WTC11 (cell line): Measurements from ENCODE around the gene GNRH2. TPM values are rescaled to one million over a fixed set of nuclear protein-coding genes. Genes with fewer than 3 reads are reported as not detected.
"Not testable (repeated sequence)": the region's sequence is repeated elsewhere in the genome, so short reads cannot be mapped to it uniquely, and the experiment has no call there.

ENCODE experiments used
- ATAC-seq: fragments of 200-7000 bp; cut with Tn5 transposase; 2 replicates; pipeline ENCODE4 v1.10.0; 2021; ENCODE audit warnings: mild to moderate bottlenecking, moderate library complexity
- CTCF ChIA-PET: fragments of 300-600 bp; sonication (Branson Sonifier 250); formaldehyde crosslinking; loops from one replicate; lab custom pipeline; 2021; ENCODE audit warnings: antibody characterized with exemption; lab: Charles Lee
- POLR2A ChIA-PET: fragments of 350-600 bp; sonication (Branson Sonifier 250); formaldehyde crosslinking; loops from one replicate; lab custom pipeline; 2021; ENCODE audit warnings: antibody characterized with exemption; lab: Charles Lee
- DNase-seq: peaks from one replicate; pipeline ENCODE4 v3.0.0; 2021; ENCODE audit warnings: low spot score
- H3K27ac Mint-ChIP-seq: 2 replicates; pipeline ENCODE4 v1.8.0; 2021; ENCODE audit warnings: mixed read lengths
- H3K27me3 Mint-ChIP-seq: 2 replicates; pipeline ENCODE4 v1.8.0; 2021; ENCODE audit warnings: low read depth, mild to moderate bottlenecking, moderate library complexity, mixed read lengths
- H3K36me3 Mint-ChIP-seq: 2 replicates; pipeline ENCODE4 v1.8.0; 2021; ENCODE audit warnings: mixed read lengths
- H3K4me1 Mint-ChIP-seq: 2 replicates; pipeline ENCODE4 v1.8.0; 2022; ENCODE audit warnings: mixed read lengths
- H3K4me3 Mint-ChIP-seq: 2 replicates; pipeline ENCODE4 v1.8.0; 2021; ENCODE audit warnings: mild to moderate bottlenecking, moderate library complexity, mixed read lengths
- H3K9me3 Mint-ChIP-seq: 2 replicates; pipeline ENCODE4 v1.8.0; 2021; ENCODE audit warnings: mixed read lengths
- ARID4B ChIP-seq: sonication (generic); formaldehyde crosslinking; IDR thresholded peaks from 2 replicates; pipeline ENCODE4 v1.8.0; 2023; ENCODE audit warnings: missing genetic modification reagents, mild to moderate bottlenecking, borderline replicate concordance
- EMX1 ChIP-seq: fragments of 250-450 bp; sonication (Bioruptor Pico); IDR thresholded peaks from 2 replicates; pipeline ENCODE4 v1.8.0; 2021; ENCODE audit warnings: mild to moderate bottlenecking
- GABPB1 ChIP-seq: sonication (generic); formaldehyde crosslinking; IDR thresholded peaks from 2 replicates; pipeline ENCODE4 v1.8.1; 2023; ENCODE audit warnings: mild to moderate bottlenecking, missing genetic modification reagents
- IRF2 ChIP-seq: sonication (generic); formaldehyde crosslinking; IDR thresholded peaks from 2 replicates; pipeline ENCODE4 v1.8.0; 2022; ENCODE audit warnings: low read depth, missing genetic modification reagents, borderline replicate concordance
- JAZF1 ChIP-seq: fragments of 250-450 bp; sonication (Bioruptor Pico); IDR thresholded peaks from 2 replicates; pipeline ENCODE4 v1.9.0; 2021; ENCODE audit warnings: moderate library complexity, mild to moderate bottlenecking, inconsistent platforms
- NFE2L1 ChIP-seq: sonication (generic); formaldehyde crosslinking; IDR thresholded peaks from 2 replicates; pipeline ENCODE4 v1.8.1; 2023; ENCODE audit warnings: missing genetic modification reagents
- PRDM15 ChIP-seq: sonication (generic); formaldehyde crosslinking; IDR thresholded peaks from 2 replicates; pipeline ENCODE4 v1.8.0; 2022; ENCODE audit warnings: missing genetic modification reagents
- SMAD3 ChIP-seq: sonication (generic); formaldehyde crosslinking; IDR thresholded peaks from 2 replicates; pipeline ENCODE4 v1.8.0; 2022; ENCODE audit warnings: missing genetic modification reagents, mild to moderate bottlenecking, borderline replicate concordance
- SP1 ChIP-seq: sonication (generic); formaldehyde crosslinking; conservative IDR thresholded peaks from 2 replicates; pipeline ENCODE4 v1.8.1; 2022; ENCODE audit warnings: missing genetic modification reagents
- TCF7 ChIP-seq: sonication (generic); formaldehyde crosslinking; IDR thresholded peaks from 2 replicates; pipeline ENCODE4 v1.8.0; 2022; ENCODE audit warnings: mild to moderate bottlenecking, low read depth, missing genetic modification reagents, moderate library complexity
- ZNF263 ChIP-seq: sonication (generic); formaldehyde crosslinking; IDR thresholded peaks from 2 replicates; pipeline ENCODE4 v1.8.1; 2022; ENCODE audit warnings: low read depth, mild to moderate bottlenecking, moderate library complexity, missing genetic modification reagents
- total RNA-seq: library from RNA; stranded (reverse); gene quantifications from 3 replicates; pipeline ENCODE4 v1.2.3, GENCODE V29; 2021
- TF ChIP-seq, protein P1 (sequence below): sonication (generic); formaldehyde crosslinking; IDR thresholded peaks from 2 replicates; pipeline ENCODE4 v1.8.0; 2023; ENCODE audit warnings: missing genetic modification reagents
- TF ChIP-seq, protein P2 (sequence below): sonication (generic); formaldehyde crosslinking; IDR thresholded peaks from 2 replicates; pipeline ENCODE4 v1.8.1; 2023; ENCODE audit warnings: mild to moderate bottlenecking, missing genetic modification reagents, moderate library complexity
- TF ChIP-seq, protein P3 (sequence below): sonication (generic); formaldehyde crosslinking; IDR thresholded peaks from 2 replicates; pipeline ENCODE4 v1.8.1; 2022; ENCODE audit warnings: mild to moderate bottlenecking, moderate library complexity, missing genetic modification reagents
- TF ChIP-seq, protein P4 (sequence below): fragments of 250-450 bp; sonication (Bioruptor Pico); IDR thresholded peaks from 2 replicates; pipeline ENCODE4 v1.9.0; 2021; ENCODE audit warnings: mild to moderate bottlenecking
- TF ChIP-seq, protein P5 (sequence below): sonication (generic); formaldehyde crosslinking; IDR thresholded peaks from 2 replicates; pipeline ENCODE4 v1.8.0; 2023; ENCODE audit warnings: mild to moderate bottlenecking, missing genetic modification reagents

The GNRH2 gene
- total RNA-seq, 1 experiment from 2014 or later, result 1.1 TPM

DNA sequence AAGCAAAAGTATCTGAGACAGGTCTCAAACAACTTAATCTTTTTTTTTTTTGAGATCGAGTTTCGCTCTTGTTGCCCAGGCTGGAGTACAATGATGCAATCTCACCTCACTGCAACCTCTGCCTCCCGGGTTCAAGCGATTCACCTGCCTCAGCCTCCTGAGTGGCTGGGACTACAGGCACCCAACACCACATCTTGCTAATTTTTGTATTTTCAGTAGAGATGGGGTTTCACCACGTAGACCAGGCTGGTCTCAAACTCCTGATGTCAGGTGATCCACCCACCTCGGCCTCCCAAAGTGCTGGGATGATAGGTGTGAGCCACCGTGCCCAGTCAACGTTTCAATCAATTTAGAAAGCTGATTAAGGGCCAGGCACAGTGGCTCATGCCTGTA is 29.8 kb downstream of the GNRH2 start:
- peak; percentile 87 for TF ChIP-seq GABPB1
- TF ChIP-seq, all 79 proteins: peak for 1; not testable (repeated sequence) for 78
- ChIA-PET CTCF (interaction anchor here (0.8 to 2.8 kb wide), 3 partner anchors 20 to 118 kb away, joined by 3 to 16 read pairs (median 3); no protein-coding TSS in a partner anchor), POLR2A (interaction anchor here (0.8 to 0.9 kb wide), 2 partner anchors 9 to 19 kb away, joined by 4 to 6 read pairs; no protein-coding TSS in a partner anchor)
- not testable (repeated sequence) for ATAC-seq, H3K36me3 Mint-ChIP-seq, DNase-seq, H3K4me3 Mint-ChIP-seq, H3K4me1 Mint-ChIP-seq, H3K27ac Mint-ChIP-seq
- Mint-ChIP-seq H3K27me3 (peaks cover 57% of the 10 kb centered on the region), H3K9me3 (peaks cover 19% of the 10 kb centered on the region)

GRCh38 chr20:3074812-3075211 is 31.4 kb downstream of the GNRH2 start:
- H3K4me1 Mint-ChIP-seq, result peaks cover 6% of the 10 kb centered on the region
- H3K27ac Mint-ChIP-seq, result no peak overlapping the region
- ATAC-seq, result no peak
- peaks cover 9% of the 10 kb centered on the region for H3K36me3 Mint-ChIP-seq
- ChIA-PET CTCF (interaction anchor here (1.5 kb wide), 1 partner anchor 21 kb away, joined by 6 read pairs; no protein-coding TSS in a partner anchor), POLR2A (no interaction called here)
- peaks cover 19% of the 10 kb centered on the region for H3K9me3 Mint-ChIP-seq
- TF ChIP-seq, protein P1, sequence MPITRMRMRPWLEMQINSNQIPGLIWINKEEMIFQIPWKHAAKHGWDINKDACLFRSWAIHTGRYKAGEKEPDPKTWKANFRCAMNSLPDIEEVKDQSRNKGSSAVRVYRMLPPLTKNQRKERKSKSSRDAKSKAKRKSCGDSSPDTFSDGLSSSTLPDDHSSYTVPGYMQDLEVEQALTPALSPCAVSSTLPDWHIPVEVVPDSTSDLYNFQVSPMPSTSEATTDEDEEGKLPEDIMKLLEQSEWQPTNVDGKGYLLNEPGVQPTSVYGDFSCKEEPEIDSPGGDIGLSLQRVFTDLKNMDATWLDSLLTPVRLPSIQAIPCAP (CRISPR knock-in tag), result no peak
- TF ChIP-seq, protein P2, sequence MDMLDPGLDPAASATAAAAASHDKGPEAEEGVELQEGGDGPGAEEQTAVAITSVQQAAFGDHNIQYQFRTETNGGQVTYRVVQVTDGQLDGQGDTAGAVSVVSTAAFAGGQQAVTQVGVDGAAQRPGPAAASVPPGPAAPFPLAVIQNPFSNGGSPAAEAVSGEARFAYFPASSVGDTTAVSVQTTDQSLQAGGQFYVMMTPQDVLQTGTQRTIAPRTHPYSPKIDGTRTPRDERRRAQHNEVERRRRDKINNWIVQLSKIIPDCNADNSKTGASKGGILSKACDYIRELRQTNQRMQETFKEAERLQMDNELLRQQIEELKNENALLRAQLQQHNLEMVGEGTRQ (CRISPR knock-in tag), result no peak
- TF ChIP-seq ZNF263 (CRISPR knock-in tag), result no peak
- no peak for TF ChIP-seq TCF7 (CRISPR knock-in tag)
- no peak for TF ChIP-seq SMAD3 (CRISPR knock-in tag)
- no peak for TF ChIP-seq NFE2L1
- no peak for TF ChIP-seq IRF2 (CRISPR knock-in tag)
- no peak for TF ChIP-seq EMX1
- TF ChIP-seq, protein P3, sequence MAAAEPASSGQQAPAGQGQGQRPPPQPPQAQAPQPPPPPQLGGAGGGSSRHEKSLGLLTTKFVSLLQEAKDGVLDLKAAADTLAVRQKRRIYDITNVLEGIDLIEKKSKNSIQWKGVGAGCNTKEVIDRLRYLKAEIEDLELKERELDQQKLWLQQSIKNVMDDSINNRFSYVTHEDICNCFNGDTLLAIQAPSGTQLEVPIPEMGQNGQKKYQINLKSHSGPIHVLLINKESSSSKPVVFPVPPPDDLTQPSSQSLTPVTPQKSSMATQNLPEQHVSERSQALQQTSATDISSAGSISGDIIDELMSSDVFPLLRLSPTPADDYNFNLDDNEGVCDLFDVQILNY (CRISPR knock-in tag), result no peak
- no peak for TF ChIP-seq JAZF1 (CRISPR knock-in tag)
- TF ChIP-seq SP1 (CRISPR knock-in tag), result no peak
- TF ChIP-seq, protein P4, sequence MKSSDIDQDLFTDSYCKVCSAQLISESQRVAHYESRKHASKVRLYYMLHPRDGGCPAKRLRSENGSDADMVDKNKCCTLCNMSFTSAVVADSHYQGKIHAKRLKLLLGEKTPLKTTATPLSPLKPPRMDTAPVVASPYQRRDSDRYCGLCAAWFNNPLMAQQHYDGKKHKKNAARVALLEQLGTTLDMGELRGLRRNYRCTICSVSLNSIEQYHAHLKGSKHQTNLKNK (CRISPR knock-in tag), result no peak
- no peak for TF ChIP-seq ARID4B (CRISPR knock-in tag)
- TF ChIP-seq PRDM15 (CRISPR knock-in tag), result no peak
- TF ChIP-seq, protein P5, sequence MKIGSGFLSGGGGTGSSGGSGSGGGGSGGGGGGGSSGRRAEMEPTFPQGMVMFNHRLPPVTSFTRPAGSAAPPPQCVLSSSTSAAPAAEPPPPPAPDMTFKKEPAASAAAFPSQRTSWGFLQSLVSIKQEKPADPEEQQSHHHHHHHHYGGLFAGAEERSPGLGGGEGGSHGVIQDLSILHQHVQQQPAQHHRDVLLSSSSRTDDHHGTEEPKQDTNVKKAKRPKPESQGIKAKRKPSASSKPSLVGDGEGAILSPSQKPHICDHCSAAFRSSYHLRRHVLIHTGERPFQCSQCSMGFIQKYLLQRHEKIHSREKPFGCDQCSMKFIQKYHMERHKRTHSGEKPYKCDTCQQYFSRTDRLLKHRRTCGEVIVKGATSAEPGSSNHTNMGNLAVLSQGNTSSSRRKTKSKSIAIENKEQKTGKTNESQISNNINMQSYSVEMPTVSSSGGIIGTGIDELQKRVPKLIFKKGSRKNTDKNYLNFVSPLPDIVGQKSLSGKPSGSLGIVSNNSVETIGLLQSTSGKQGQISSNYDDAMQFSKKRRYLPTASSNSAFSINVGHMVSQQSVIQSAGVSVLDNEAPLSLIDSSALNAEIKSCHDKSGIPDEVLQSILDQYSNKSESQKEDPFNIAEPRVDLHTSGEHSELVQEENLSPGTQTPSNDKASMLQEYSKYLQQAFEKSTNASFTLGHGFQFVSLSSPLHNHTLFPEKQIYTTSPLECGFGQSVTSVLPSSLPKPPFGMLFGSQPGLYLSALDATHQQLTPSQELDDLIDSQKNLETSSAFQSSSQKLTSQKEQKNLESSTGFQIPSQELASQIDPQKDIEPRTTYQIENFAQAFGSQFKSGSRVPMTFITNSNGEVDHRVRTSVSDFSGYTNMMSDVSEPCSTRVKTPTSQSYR (CRISPR knock-in tag), result no peak
- no peak for DNase-seq
- no peak overlapping the region for H3K4me3 Mint-ChIP-seq
- H3K27me3 Mint-ChIP-seq, result peaks cover 69% of the 10 kb centered on the region

DNA sequence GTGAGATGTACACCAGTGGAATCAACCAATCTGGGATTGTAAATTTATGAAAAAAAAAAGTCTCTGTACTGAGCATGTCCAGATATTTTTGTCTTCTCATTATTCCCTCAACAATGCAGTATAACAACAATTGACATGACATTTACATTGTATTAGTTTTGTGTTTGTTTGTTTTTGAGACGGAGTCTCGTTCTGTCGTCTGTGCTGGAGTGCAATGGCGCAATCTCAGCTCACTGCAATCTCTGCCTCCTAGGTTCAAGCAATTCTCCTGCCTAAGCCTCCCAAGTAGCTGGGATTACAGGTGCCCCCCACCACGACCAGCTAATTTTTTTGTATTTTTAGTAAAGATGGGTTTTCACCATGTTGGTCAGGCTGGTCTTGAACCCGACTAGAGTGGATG is 31.9 kb downstream of the GNRH2 start:
- POLR2A ChIA-PET, H3K4me1 Mint-ChIP-seq, H3K27ac Mint-ChIP-seq, H3K4me3 Mint-ChIP-seq, H3K36me3 Mint-ChIP-seq, DNase-seq, ATAC-seq: not testable (repeated sequence)
- CTCF ChIA-PET, result interaction anchor here (1.5 kb wide), 1 partner anchor 22 kb away, joined by 6 read pairs; no protein-coding TSS in a partner anchor
- Mint-ChIP-seq H3K27me3 (peaks cover 73% of the 10 kb centered on the region), H3K9me3 (peaks cover 19% of the 10 kb centered on the region)
